Mucosa of rectum (tissue), 2 donors: Measurements from ENCODE around the gene ADRB1.

Experiments
- H3K27ac ChIP-seq, 2 donors: one replicate each; pipeline ENCODE4 v1.7.0; 2013; ENCODE audit warnings: inconsistent platforms in 2 of 2, low read depth in 2 of 2, low read length in 2 of 2
- H3K27me3 ChIP-seq, 2 donors: one replicate each; pipeline ENCODE4 v1.7.0; 2013; ENCODE audit warnings: low read length in 2 of 2; ENCODE audit not compliant: control insufficient read depth in 2 of 2, insufficient read depth in 2 of 2
- H3K36me3 ChIP-seq, 2 donors: one replicate each; pipeline ENCODE4 v1.7.0; 2013; ENCODE audit warnings: low read length in 2 of 2; ENCODE audit not compliant: control insufficient read depth in 2 of 2, insufficient read depth in 2 of 2
- H3K4me1 ChIP-seq, 2 donors: one replicate each; pipeline ENCODE4 v1.7.0; 2013; ENCODE audit warnings: low read length in 2 of 2, mild to moderate bottlenecking in 1 of 2; ENCODE audit not compliant: control insufficient read depth in 2 of 2, insufficient read depth in 2 of 2
- H3K4me3 ChIP-seq, 2 donors: one replicate each; pipeline ENCODE4 v1.7.0; 2013; ENCODE audit warnings: low read length in 2 of 2
- H3K9ac ChIP-seq, 2 donors: one replicate each; pipeline ENCODE4 v1.7.0; 2013; ENCODE audit warnings: low read length in 2 of 2, low read depth in 1 of 2, mild to moderate bottlenecking in 1 of 2
- H3K9me3 ChIP-seq, 2 donors: one replicate each; pipeline ENCODE4 v1.7.0; 2013; ENCODE audit warnings: low read length in 2 of 2; ENCODE audit not compliant: control insufficient read depth in 2 of 2
- donor health status: healthy.
- donor health status: Normal muscosa, but diverticular disease.

Gene ADRB1

DNA sequence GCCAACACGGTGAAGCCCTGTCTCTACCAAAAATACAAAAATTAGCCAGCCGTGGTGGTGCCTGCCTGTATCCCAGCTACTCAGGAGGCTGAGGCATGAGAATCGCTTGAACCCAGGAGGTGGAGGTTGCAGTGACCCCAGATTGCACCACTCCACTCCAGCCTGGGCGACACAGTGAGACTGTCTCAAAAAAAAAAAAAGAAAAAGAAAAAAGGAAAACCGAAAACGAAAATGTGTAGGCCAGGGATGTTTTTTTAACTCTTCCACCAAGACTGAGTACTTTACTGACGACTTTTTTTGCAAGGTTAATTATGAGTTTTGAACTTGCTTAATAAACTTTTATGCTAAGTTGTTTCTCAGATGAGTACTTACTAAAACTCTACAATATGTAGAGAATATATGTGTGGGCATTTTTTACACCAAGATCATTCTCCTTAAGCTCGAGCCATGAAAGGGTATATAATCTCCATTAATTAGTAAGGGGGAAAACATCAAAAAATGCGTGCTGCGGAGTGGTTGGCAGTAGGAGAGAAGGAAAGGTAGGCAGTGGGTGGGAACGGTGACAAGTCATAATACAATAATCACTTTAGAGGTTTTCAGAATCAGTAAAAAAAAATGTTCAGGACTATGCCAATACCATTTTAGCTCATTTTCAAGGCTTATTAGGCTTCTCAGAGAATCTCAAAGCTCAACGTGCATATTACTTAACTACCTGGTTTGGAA is 8.6 kb upstream of the ADRB1 start:
- Histone ChIP-seq H3K4me3 (no peak overlapping the region), H3K36me3 (no peaks in the 10 kb centered on the region), H3K27ac (no peak overlapping the region), H3K9ac (no peak overlapping the region), H3K9me3 (no peaks in the 10 kb centered on the region), H3K4me1 (no peaks in the 10 kb centered on the region), H3K27me3 (peaks cover 2 to 6% of the 10 kb centered on the region in 2 donors)

DNA sequence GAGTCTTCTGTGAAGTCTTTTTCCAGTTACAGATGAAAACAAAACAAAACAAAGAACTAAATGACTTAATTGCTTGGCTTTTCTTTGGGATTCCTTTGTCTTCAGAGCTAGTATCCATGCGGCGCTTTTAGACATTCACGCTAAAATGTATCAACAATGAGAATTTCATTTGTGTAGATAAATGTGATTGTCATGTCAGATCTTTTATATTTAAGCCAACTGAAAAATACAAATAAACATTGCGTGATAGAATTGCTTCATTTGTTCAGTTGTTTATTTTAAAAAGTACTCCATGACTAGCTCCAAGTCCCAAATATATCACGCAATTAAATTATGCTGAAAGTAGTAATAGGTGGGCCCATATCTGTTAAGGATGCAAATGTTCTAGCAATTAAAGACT is 7.9 kb upstream of the ADRB1 start:
- no peaks in the 10 kb centered on the region for H3K36me3 ChIP-seq

DNA sequence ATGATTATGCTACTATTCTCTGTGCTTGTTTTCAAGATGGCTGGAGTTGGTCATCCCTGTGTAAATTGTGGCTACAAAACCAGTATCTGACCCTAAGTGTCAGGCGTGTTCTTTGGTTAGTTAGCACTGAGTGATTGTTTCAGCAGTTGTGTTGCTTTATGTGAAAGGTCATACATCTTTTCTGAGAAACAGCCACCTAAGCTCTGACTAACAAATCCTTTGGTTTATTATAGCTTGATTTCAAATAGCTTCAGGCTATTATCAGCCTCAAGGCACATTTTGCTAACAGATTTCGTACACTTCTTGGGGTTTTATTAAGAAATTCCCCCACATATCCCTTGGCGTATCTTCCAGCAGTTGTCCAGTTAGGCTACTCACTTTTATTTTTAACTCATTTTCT is 4.8 kb upstream of the ADRB1 start:
- Histone ChIP-seq H3K27me3 (peaks cover 16% of the 10 kb centered on the region in 2 donors), H3K9ac (no peak overlapping the region), H3K4me1 (no peaks in the 10 kb centered on the region), H3K9me3 (no peaks in the 10 kb centered on the region), H3K4me3 (no peak overlapping the region), H3K36me3 (no peaks in the 10 kb centered on the region), H3K27ac (no peak overlapping the region)

More for the DNA sequence above, 7.9 kb upstream of the ADRB1 start:
- H3K9ac ChIP-seq = no peak overlapping the region
- H3K4me3 ChIP-seq = no peak overlapping the region
- H3K4me1 ChIP-seq = no peaks in the 10 kb centered on the region
- H3K27me3 ChIP-seq = peaks cover 2 to 10% of the 10 kb centered on the region in 2 donors
- H3K9me3 ChIP-seq = no peaks in the 10 kb centered on the region
- H3K27ac ChIP-seq = no peak overlapping the region

- Histone ChIP-seq H3K9me3 (no peaks in the 10 kb centered on the region), H3K9ac (no peak overlapping the region), H3K36me3 (no peaks in the 10 kb centered on the region), H3K4me3 (no peak overlapping the region), H3K27ac (no peak overlapping the region), H3K27me3 (peaks cover 23 to 25% of the 10 kb centered on the region in 2 donors), H3K4me1 (peaks cover 3 to 5% of the 10 kb centered on the region in 2 donors)
These were observed 2.5 kb upstream of the ADRB1 start for GRCh38 chr10:114041166-114041565.

GRCh38 chr10:114042895-114043531 is 653 bp upstream of the ADRB1 start:
- Histone ChIP-seq H3K27me3 (peaks cover 25 to 29% of the 10 kb centered on the region in 2 donors), H3K4me3 (peak overlapping the region; percentile 45 to 66), H3K4me1 (peaks cover 3 to 5% of the 10 kb centered on the region in 2 donors), H3K9me3 (no peaks in the 10 kb centered on the region), H3K36me3 (no peaks in the 10 kb centered on the region), H3K9ac (peak overlapping the region; percentile 36 to 60), H3K27ac (peak overlapping the region; percentile 2 to 68)

DNA sequence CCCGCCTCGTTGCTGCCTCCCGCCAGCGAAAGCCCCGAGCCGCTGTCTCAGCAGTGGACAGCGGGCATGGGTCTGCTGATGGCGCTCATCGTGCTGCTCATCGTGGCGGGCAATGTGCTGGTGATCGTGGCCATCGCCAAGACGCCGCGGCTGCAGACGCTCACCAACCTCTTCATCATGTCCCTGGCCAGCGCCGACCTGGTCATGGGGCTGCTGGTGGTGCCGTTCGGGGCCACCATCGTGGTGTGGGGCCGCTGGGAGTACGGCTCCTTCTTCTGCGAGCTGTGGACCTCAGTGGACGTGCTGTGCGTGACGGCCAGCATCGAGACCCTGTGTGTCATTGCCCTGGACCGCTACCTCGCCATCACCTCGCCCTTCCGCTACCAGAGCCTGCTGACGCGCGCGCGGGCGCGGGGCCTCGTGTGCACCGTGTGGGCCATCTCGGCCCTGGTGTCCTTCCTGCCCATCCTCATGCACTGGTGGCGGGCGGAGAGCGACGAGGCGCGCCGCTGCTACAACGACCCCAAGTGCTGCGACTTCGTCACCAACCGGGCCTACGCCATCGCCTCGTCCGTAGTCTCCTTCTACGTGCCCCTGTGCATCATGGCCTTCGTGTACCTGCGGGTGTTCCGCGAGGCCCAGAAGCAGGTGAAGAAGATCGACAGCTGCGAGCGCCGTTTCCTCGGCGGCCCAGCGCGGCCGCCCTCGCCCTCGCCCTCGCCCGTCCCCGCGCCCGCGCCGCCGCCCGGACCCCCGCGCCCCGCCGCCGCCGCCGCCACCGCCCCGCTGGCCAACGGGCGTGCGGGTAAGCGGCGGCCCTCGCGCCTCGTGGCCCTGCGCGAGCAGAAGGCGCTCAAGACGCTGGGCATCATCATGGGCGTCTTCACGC is 825 bp downstream of the ADRB1 start:
- Histone ChIP-seq H3K4me3 (peak overlapping the region; percentile 57 to 62), H3K36me3 (no peaks in the 10 kb centered on the region), H3K9ac (peak overlapping the region in 1 of 2 donors; percentile 48), H3K27ac (peak overlapping the region in 1 of 2 donors; percentile 52), H3K27me3 (peaks cover 24 to 25% of the 10 kb centered on the region in 2 donors), H3K9me3 (no peaks in the 10 kb centered on the region), H3K4me1 (peaks cover 3 to 5% of the 10 kb centered on the region in 2 donors)

GRCh38 chr10:114045136-114046086 is 1.7 kb downstream of the ADRB1 start:
- no peaks in the 10 kb centered on the region for H3K9me3 ChIP-seq
- H3K9ac ChIP-seq = peak overlapping the region in 1 of 2 donors; percentile 39
- peaks cover 3 to 5% of the 10 kb centered on the region in 2 donors for H3K4me1 ChIP-seq

DNA sequence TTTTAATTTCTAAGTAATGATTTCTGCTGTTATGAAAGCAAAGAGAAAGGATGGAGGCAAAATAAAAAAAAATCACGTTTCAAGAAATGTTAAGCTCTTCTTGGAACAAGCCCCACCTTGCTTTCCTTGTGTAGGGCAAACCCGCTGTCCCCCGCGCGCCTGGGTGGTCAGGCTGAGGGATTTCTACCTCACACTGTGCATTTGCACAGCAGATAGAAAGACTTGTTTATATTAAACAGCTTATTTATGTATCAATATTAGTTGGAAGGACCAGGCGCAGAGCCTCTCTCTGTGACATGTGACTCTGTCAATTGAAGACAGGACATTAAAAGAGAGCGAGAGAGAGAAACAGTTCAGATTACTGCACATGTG is 2.4 kb downstream of the ADRB1 start:
- no peak overlapping the region for H3K27ac ChIP-seq
- H3K9ac ChIP-seq = no peak overlapping the region
- peaks cover 3 to 5% of the 10 kb centered on the region in 2 donors for H3K4me1 ChIP-seq
- peak overlapping the region; percentile 44 to 66 for H3K4me3 ChIP-seq
- H3K9me3 ChIP-seq = no peaks in the 10 kb centered on the region
- peaks cover 19 to 24% of the 10 kb centered on the region in 2 donors for H3K27me3 ChIP-seq
- no peaks in the 10 kb centered on the region for H3K36me3 ChIP-seq

More at GRCh38 chr10:114045136-114046086, 1.7 kb downstream of the ADRB1 start:
- H3K4me3 ChIP-seq = peak overlapping the region; percentile 44 to 66
- peaks cover 20 to 25% of the 10 kb centered on the region in 2 donors for H3K27me3 ChIP-seq
- H3K27ac ChIP-seq = no peak overlapping the region
- no peaks in the 10 kb centered on the region for H3K36me3 ChIP-seq

- Histone ChIP-seq H3K36me3 (no peaks in the 10 kb centered on the region), H3K27me3 (peaks cover 11 to 13% of the 10 kb centered on the region in 2 donors), H3K9ac (no peak overlapping the region), H3K4me1 (peaks cover 3 to 5% of the 10 kb centered on the region in 2 donors), H3K4me3 (no peak overlapping the region), H3K27ac (no peak overlapping the region), H3K9me3 (no peaks in the 10 kb centered on the region)
These were observed 4.8 kb downstream of the ADRB1 start for GRCh38 chr10:114048472-114048871.
